ENCODE measurements around the gene TLCD1. TPM values are rescaled to one million over a fixed set of nuclear protein-coding genes. Genes with fewer than 3 reads are reported as not detected.
"Not testable (repeated sequence)": the region's sequence is repeated elsewhere in the genome, so short reads cannot be mapped to it uniquely, and the experiment has no call there.

The TLCD1 gene
- polyA plus RNA-seq, 1 of the 3 experiments (the other 2 are of a cell fraction): 18.3 TPM

DNA sequence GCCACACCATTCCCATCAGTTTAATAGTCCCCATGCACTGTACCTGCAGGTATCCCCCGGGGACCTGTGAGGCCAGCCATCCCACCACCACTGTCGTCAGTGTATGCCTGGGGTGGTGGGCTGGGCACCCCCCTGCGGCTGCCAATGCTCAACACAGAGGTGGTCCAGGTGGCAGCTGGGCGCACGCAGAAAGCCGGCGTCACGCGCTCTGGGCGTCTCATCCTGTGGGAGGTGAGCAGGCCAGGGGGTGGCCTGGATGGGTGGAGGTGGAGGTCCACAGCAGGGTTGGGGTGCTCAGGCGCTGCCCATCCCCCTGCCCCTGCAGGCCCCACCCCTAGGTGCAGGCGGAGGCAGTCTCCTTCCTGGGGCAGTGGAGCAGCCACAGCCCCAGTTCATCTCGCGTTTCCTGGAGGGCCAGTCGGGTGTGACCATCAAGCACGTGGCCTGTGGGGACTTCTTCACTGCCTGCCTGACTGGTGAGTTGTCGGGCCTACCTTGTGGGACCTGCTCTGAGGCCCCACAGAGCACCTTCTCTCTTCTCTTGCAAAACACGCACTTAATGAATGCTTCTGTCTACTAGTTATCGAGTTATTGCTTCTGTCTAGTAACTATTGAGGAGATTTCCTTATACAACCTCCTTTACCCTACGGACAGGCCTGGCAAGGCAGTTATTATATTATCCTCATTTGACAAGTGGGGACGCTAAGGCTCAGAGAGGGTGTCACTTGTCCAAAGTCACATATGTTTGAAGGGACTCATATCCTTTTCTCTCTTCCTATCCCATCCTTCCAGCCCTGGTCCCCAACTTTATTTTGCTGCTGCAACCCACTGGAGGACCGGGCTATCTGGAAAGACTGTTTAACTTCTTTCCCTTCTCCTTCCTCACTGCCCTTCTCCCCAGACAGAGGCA is 12.0 kb upstream of the TLCD1 start (continued):
- TF ChIP-seq, protein P1, sequence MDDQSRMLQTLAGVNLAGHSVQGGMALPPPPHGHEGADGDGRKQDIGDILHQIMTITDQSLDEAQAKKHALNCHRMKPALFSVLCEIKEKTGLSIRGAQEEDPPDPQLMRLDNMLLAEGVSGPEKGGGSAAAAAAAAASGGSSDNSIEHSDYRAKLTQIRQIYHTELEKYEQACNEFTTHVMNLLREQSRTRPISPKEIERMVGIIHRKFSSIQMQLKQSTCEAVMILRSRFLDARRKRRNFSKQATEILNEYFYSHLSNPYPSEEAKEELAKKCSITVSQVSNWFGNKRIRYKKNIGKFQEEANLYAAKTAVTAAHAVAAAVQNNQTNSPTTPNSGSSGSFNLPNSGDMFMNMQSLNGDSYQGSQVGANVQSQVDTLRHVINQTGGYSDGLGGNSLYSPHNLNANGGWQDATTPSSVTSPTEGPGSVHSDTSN (IDR thresholded peaks at IDR 0.05): no peak
- no peak for TF ChIP-seq TEAD4 (IDR thresholded peaks at IDR 0.05; ENCODE audit: borderline replicate concordance, insufficient read depth)
- TF ChIP-seq, protein P2, sequence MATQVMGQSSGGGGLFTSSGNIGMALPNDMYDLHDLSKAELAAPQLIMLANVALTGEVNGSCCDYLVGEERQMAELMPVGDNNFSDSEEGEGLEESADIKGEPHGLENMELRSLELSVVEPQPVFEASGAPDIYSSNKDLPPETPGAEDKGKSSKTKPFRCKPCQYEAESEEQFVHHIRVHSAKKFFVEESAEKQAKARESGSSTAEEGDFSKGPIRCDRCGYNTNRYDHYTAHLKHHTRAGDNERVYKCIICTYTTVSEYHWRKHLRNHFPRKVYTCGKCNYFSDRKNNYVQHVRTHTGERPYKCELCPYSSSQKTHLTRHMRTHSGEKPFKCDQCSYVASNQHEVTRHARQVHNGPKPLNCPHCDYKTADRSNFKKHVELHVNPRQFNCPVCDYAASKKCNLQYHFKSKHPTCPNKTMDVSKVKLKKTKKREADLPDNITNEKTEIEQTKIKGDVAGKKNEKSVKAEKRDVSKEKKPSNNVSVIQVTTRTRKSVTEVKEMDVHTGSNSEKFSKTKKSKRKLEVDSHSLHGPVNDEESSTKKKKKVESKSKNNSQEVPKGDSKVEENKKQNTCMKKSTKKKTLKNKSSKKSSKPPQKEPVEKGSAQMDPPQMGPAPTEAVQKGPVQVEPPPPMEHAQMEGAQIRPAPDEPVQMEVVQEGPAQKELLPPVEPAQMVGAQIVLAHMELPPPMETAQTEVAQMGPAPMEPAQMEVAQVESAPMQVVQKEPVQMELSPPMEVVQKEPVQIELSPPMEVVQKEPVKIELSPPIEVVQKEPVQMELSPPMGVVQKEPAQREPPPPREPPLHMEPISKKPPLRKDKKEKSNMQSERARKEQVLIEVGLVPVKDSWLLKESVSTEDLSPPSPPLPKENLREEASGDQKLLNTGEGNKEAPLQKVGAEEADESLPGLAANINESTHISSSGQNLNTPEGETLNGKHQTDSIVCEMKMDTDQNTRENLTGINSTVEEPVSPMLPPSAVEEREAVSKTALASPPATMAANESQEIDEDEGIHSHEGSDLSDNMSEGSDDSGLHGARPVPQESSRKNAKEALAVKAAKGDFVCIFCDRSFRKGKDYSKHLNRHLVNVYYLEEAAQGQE (IDR thresholded peaks at IDR 0.05; ENCODE audit: low read depth, low read length): no peak

DNA sequence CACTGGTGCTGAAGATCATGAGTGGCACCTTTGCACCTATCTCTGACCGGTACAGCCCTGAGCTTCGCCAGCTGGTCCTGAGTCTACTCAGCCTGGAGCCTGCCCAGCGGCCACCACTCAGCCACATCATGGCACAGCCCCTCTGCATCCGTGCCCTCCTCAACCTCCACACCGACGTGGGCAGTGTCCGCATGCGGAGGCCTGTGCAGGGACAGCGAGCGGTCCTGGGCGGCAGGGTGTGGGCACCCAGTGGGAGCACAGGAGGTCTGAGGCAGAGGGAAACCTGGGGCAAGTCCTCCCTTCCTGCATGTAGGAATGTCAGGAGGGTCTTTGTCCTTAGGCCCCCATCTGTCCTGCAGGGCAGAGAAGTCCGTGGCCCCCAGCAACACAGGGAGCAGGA is 11.3 kb upstream of the TLCD1 start:
- Histone ChIP-seq H2AFZ (ENCODE audit: low read depth) (no peak overlapping the region), H4K20me1 (ENCODE audit: insufficient read depth) (no peaks in the 10 kb centered on the region), H3K27ac (ENCODE audit: low read depth in 2 of 2, low read length in 1 of 2) (no peak overlapping the region), H3F3A (replicated peaks; ENCODE audit: insufficient read depth) (peaks cover 7% of the 10 kb centered on the region), H3K4me2 (no peak overlapping the region), H3K9ac (no peak overlapping the region), H3K27me3 (ENCODE audit: insufficient read depth) (no peaks in the 10 kb centered on the region), H3K79me2 (ENCODE audit: insufficient read depth) (peaks cover 4% of the 10 kb centered on the region; the same call in 1 of the 2 replicates), H3K9me2 (no peaks in the 10 kb centered on the region), H3K4me3 (ENCODE audit: low read depth in 2 of 2, low read length in 1 of 2) (no peak overlapping the region), H3K36me3 (replicated peaks in 1 of 2; ENCODE audit: control insufficient read depth in 1 of 2, insufficient read depth in 2 of 2, low read length in 1 of 2) (no peaks in the 10 kb centered on the region), H3K4me1 (ENCODE audit: control insufficient read depth in 1 of 2, insufficient read depth in 2 of 2, low read depth in 1 of 2, low read length in 1 of 2) (peaks cover under 1 to 15% of the 10 kb centered on the region in 2 experiments; a peak in 2 of 4 replicates), H3K9me3 (no peaks in the 10 kb centered on the region)
- no peak for DNase-seq
- no peak for TF ChIP-seq GABPA (IDR thresholded peaks at IDR 0.05; ENCODE audit: low read depth)
- CTCF ChIA-PET: no interaction called here
- POLR2A ChIA-PET: no interaction called here
- 92% methylated on average over 11 of the region's 12 CpGs for WGBS (ENCODE audit: low lambda C conversion rate)

DNA sequence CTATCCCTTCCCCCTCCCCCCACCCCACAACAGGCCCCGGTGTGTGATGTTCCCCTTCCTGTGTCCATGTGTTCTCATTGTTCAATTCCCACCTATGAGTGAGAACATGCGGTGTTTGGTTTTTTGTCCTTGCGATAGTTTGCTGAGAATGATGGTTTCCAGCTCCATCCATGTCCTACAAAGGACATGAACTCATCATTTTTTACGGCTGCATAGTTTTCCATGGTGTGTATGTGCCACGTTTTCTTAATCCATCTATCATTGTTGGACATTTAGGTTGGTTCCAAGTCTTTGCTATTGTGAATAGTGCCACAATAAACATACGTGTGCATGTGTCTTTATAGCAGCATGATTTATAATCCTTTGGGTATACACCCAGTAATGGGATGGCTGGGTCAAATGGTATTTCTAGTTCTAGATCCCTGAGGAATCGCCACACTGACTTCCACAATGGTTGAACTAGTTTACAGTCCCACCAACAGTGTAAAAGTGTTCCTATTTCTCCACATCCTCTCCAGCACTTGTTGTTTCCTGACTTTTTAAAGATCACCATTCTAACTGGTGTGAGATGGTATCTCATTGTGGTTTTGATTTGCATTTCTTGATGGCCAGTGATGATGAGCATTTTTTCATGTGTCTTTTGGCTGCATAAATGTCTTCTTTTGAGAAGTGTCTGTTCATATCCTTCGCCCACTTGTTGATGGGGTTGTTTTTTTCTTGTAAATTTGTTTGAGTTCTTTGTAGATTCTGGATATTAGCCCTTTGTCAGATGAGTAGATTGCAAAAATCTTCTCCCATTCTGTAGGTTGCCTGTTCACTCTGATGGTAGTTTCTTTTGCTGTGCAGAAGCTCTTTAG is 10.1 kb upstream of the TLCD1 start:
- not testable (repeated sequence) for H3K4me3 ChIP-seq (ENCODE audit: low read depth in 2 of 2, low read length in 1 of 2); H3K9me2 ChIP-seq; H3K79me2 ChIP-seq (ENCODE audit: insufficient read depth); DNase-seq; H3K4me2 ChIP-seq; H3F3A ChIP-seq (replicated peaks; ENCODE audit: insufficient read depth); H3K27me3 ChIP-seq (ENCODE audit: insufficient read depth); H3K9me3 ChIP-seq; H2AFZ ChIP-seq (ENCODE audit: low read depth); H3K36me3 ChIP-seq (replicated peaks in 1 of 2; ENCODE audit: control insufficient read depth in 1 of 2, insufficient read depth in 2 of 2, low read length in 1 of 2); H3K4me1 ChIP-seq (ENCODE audit: control insufficient read depth in 1 of 2, insufficient read depth in 2 of 2, low read depth in 1 of 2, low read length in 1 of 2); H4K20me1 ChIP-seq (ENCODE audit: insufficient read depth); H3K27ac ChIP-seq (ENCODE audit: low read depth in 2 of 2, low read length in 1 of 2); H3K9ac ChIP-seq
- WGBS (ENCODE audit: low lambda C conversion rate): 90% methylated on average over 7 of the region's 8 CpGs
- ChIA-PET CTCF (interaction anchor here (1.1 to 1.2 kb wide), 2 partner anchors 9 to 11 kb away, joined by 3 to 8 read pairs; partner anchors contain the start of gene TLCD1), POLR2A (interaction anchor here (0.8 kb wide), 1 partner anchor 7 kb away, joined by 3 read pairs; the partner anchor contains the start of gene TRAF4)

Measured in SK-N-SH (cell line).